Measurements from ENCODE around the gene JUND. TPM values are rescaled to one million over a fixed set of nuclear protein-coding genes. Genes with fewer than 3 reads are reported as not detected.

The JUND gene
- polyA plus RNA-seq (2011; rRNA removed): 48.6 and 67.8 TPM in 2 replicates
- polyA minus RNA-seq (2011; rRNA and poly(A)+ RNA removed): 30.6 and 31.7 TPM in 2 replicates

- peaks cover 2% of the 10 kb centered on the region; the same call in 1 of the 2 replicates for H3K9me3 ChIP-seq (ENCODE audit: control insufficient read depth, insufficient read depth, low read length)
- no peaks in the 10 kb centered on the region for H3K27me3 ChIP-seq (ENCODE audit: control insufficient read depth, insufficient read depth, low read length)
- peak; percentile 94 for DNase-seq (ENCODE audit: low read depth, low spot score)
- ChIA-PET CTCF (interaction anchor here (0.6 to 4.8 kb wide), 9 partner anchors 24 to 131 kb away, joined by 3 to 122 read pairs (median 4); partner anchors contain the start of gene LSM4), POLR2A (interaction anchor here (0.5 to 4.4 kb wide), 44 partner anchors 10 to 638 kb away, joined by 3 to 130 read pairs (median 5); partner anchors contain the start of genes COPE, DDX49, GDF15 and LSM4)
- peak within 1 kb of the TSS; percentile 97 for H3K4me3 ChIP-seq (ENCODE audit: low read depth, low read length)
- H3K27ac ChIP-seq (ENCODE audit: low read depth, low read length): peak within 1 kb of the TSS; percentile 99
- no peak for TF ChIP-seq CTCF (IDR thresholded peaks at IDR 0.05; ENCODE audit: low read depth, low read length)
These were observed at the start of gene JUND for GRCh38 chr19:18281082-18282020. Gene JUND, minus strand, starts transcription at chr19:18281622. Its CDS starts 138 bp downstream, at chr19:18281484.

GRCh38 chr19:18330868-18331267 is 49.4 kb upstream of the JUND start:
- no peaks in the 10 kb centered on the region for H3K27me3 ChIP-seq (ENCODE audit: control insufficient read depth, insufficient read depth, low read length)
- no peaks in the 10 kb centered on the region for H3K9me3 ChIP-seq (ENCODE audit: control insufficient read depth, insufficient read depth, low read length)
- no peak for TF ChIP-seq CTCF (IDR thresholded peaks at IDR 0.05; ENCODE audit: low read depth, low read length)
- POLR2A ChIA-PET: no interaction called here
- no peak overlapping the region for H3K27ac ChIP-seq (ENCODE audit: low read depth, low read length)
- DNase-seq (ENCODE audit: low read depth, low spot score): no peak
- CTCF ChIA-PET: interaction anchor here (4.7 kb wide), 1 partner anchor 51 kb away, joined by 122 read pairs; the partner anchor contains the start of gene JUND
- no peak overlapping the region for H3K4me3 ChIP-seq (ENCODE audit: low read depth, low read length)

- H3K27ac ChIP-seq (ENCODE audit: low read depth, low read length): peak overlapping the region; percentile 77
- peak overlapping the region; percentile 55 for H3K4me3 ChIP-seq (ENCODE audit: low read depth, low read length)
- no peaks in the 10 kb centered on the region for H3K9me3 ChIP-seq (ENCODE audit: control insufficient read depth, insufficient read depth, low read length)
- no peak for DNase-seq (ENCODE audit: low read depth, low spot score)
- ChIA-PET CTCF (interaction anchor here (0.6 to 4.7 kb wide), 40 partner anchors 8 to 218 kb away, joined by 3 to 122 read pairs (median 5); partner anchors contain the start of genes IQCN and JUND), POLR2A (interaction anchor here (0.8 to 1.7 kb wide), 5 partner anchors 25 to 54 kb away, joined by 3 to 109 read pairs (median 4); partner anchors contain the start of gene JUND)
- no peaks in the 10 kb centered on the region for H3K27me3 ChIP-seq (ENCODE audit: control insufficient read depth, insufficient read depth, low read length)
- TF ChIP-seq CTCF (IDR thresholded peaks at IDR 0.05; ENCODE audit: low read depth, low read length): no peak
These were observed 47.6 kb upstream of the JUND start for GRCh38 chr19:18329035-18329376.

DNA sequence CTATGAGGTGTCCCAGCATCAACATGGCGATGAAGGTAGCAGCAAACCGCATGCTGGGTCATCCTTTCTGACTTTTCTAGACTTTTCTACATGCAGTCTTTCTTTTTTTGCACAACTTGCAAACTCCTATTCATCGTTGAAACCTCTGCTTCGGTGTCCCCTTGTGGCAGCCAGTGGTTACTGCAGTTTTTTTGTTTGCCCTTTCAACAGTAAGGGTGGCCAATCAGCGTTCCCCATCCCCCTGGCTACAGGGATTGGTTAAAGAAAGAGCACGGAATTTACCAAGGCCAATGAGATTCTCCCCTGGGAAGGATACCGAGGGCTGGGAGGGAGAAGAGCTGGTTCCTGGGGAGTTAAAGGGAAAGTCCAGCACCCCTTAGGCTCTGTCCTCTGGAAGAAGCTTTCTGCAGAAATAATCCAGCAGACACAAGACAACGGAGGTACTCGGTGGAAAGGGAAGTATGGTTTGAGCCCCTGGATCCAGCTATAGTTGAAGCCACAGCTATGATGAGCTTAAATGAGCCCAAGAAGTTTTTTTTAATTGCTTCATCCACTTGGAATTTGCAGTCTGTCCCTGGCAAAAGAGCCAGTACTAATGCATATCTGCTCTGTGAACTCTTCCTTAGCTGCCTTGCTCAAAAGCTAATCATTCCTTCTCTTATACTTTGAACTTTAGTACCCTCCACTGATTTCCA is 47.1 kb upstream of the JUND start:
- ChIA-PET POLR2A (interaction anchor here (0.8 to 1.7 kb wide), 6 partner anchors 24 to 53 kb away, joined by 3 to 109 read pairs (median 4); partner anchors contain the start of gene JUND), CTCF (interaction anchor here (0.6 to 4.7 kb wide), 43 partner anchors 8 to 217 kb away, joined by 3 to 122 read pairs (median 5); partner anchors contain the start of genes ELL, IQCN and JUND)
- H3K9me3 ChIP-seq (ENCODE audit: control insufficient read depth, insufficient read depth, low read length): no peaks in the 10 kb centered on the region
- TF ChIP-seq CTCF (IDR thresholded peaks at IDR 0.05; ENCODE audit: low read depth, low read length): peak; percentile 96
- no peaks in the 10 kb centered on the region for H3K27me3 ChIP-seq (ENCODE audit: control insufficient read depth, insufficient read depth, low read length)
- H3K27ac ChIP-seq (ENCODE audit: low read depth, low read length): peak overlapping the region; percentile 77
- H3K4me3 ChIP-seq (ENCODE audit: low read depth, low read length): peak overlapping the region; percentile 55
- peak; percentile 95 for DNase-seq (ENCODE audit: low read depth, low spot score)

Data from AG04450 (cell line).